ENCODE results near the gene MAP7.

DNA sequence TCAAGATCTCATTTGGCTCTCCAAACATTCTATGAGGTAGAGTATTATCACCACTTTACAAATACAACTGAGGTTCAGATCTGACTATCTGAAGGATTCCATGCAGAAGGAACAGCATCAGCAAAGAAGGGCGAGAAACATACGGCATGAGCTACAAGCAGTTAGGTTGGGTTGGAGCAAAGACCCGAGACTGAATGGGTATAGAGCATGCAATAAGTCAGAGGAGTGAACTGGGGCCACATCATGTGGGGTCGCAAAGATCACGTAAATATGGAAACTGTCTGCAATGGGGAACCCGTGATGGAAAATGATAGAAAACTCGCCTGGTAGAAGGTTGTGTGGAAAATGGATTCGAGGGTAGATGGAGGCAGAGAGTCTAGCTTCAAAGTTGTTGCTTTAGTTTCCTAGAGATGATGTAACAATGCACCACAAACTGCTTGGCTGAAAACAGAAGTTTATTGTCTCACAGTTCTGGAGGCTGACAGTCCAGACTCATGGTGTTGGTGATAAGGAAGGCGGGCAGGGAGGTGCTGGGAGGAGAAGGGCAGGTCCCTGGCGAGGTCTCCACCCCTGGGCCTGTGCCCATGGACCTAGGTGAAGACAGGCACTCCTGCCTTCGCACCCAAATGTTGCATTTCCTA lies 216.3 kb downstream of the MAP7 start:
- TF ChIP-seq POLR2A (IDR thresholded peaks at IDR 0.05) (no peak), POLR2AphosphoS5 (IDR thresholded peaks at IDR 0.05) (no peak)
- TF ChIP-seq, protein P1, sequence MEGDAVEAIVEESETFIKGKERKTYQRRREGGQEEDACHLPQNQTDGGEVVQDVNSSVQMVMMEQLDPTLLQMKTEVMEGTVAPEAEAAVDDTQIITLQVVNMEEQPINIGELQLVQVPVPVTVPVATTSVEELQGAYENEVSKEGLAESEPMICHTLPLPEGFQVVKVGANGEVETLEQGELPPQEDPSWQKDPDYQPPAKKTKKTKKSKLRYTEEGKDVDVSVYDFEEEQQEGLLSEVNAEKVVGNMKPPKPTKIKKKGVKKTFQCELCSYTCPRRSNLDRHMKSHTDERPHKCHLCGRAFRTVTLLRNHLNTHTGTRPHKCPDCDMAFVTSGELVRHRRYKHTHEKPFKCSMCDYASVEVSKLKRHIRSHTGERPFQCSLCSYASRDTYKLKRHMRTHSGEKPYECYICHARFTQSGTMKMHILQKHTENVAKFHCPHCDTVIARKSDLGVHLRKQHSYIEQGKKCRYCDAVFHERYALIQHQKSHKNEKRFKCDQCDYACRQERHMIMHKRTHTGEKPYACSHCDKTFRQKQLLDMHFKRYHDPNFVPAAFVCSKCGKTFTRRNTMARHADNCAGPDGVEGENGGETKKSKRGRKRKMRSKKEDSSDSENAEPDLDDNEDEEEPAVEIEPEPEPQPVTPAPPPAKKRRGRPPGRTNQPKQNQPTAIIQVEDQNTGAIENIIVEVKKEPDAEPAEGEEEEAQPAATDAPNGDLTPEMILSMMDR (IDR thresholded peaks at IDR 0.05): no peak
